Measurements from ENCODE around the gene DNM2. TPM values are rescaled to one million over a fixed set of nuclear protein-coding genes. Genes with fewer than 3 reads are reported as not detected.

DNM2 gene
- total RNA-seq, 1 donor from 2014 or later: 102 TPM

DNA sequence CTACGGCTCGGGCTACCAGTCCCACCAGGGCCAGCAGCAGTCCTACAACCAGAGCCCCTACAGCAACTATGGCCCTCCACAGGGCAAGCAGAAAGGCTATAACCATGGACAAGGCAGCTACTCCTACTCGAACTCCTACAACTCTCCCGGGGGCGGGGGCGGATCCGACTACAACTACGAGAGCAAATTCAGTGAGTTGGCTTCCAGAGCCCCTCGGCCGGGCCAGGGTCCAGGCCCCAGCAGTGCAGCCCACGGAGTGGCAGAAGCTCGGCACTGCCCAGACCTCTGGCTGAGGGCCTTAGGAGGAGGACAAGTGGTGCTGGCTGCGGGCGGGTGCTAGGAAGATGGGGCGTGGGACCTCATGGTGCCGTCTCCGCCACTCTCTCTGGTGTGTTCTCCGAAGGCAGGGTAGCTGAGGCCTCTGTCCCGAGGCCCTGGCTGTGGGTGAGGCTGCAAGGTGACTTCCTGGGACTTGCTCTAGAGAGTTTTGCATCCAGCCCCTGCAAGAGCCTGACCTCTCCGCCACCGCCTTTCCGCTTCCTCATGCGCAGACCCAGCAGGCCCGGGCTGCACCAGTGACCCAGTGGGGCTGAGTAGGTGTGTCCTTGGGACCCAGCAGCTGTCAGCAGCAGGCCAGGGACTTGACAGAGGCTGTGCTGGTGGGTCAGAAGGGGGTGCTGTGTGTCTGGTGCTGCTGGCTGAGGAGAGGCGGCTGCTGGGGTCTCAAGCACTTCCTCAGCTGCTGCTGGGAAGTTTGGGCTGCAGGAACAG lies 30.2 kb upstream of the DNM2 start:
- Histone ChIP-seq H3K36me3 (ENCODE audit: control insufficient read depth, insufficient read depth, low read length) (peaks cover 17% of the 10 kb centered on the region), H3K4me3 (ENCODE audit: low read depth, low read length) (no peak overlapping the region), H3K27me3 (ENCODE audit: control insufficient read depth, insufficient read depth, low read length) (no peaks in the 10 kb centered on the region)
- no peak for TF ChIP-seq CTCF (IDR thresholded peaks at IDR 0.05; ENCODE audit: insufficient read depth, low read length, poor library complexity, severe bottlenecking)
- DNase-seq (ENCODE audit: low read depth): no peak

DNA sequence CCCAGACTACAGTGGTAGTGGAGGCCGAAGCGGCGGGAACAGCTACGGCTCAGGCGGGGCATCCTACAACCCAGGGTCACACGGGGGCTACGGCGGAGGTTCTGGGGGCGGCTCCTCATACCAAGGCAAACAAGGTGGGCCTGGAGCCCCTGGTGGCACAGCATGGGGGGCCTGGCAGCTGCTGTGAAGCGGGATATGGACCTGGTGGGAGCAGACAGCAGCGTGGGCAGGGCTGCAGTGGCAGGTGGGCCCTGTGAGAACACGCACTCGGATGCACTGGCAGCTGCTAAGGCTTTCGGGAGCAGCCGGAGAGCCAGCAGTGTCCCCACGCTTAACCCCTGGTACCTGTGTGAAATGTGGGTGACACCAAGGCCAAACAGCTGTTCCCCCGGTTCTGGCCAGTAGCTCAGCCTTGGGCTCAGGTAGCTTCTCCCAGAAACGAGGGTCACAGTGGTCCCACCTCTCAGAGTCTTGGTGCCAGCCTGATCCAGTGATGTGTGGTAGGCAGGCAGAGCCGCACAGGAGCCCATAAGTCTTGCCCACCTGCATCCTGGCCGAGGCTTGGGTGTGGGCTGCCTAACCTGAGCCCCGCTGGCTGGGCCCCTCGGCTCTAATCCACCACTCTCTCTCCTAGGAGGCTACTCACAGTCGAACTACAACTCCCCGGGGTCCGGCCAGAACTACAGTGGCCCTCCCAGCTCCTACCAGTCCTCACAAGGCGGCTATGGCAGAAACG lies 29.2 kb upstream of the DNM2 start:
- TF ChIP-seq CTCF (IDR thresholded peaks at IDR 0.05; ENCODE audit: insufficient read depth, low read length, poor library complexity, severe bottlenecking): no peak
- Histone ChIP-seq H3K4me3 (ENCODE audit: low read depth, low read length) (no peak overlapping the region), H3K27me3 (ENCODE audit: control insufficient read depth, insufficient read depth, low read length) (no peaks in the 10 kb centered on the region), H3K36me3 (ENCODE audit: control insufficient read depth, insufficient read depth, low read length) (peaks cover 11% of the 10 kb centered on the region)
- DNase-seq (ENCODE audit: low read depth): no peak

GRCh38 chr19:10690341-10690781 lies 27.5 kb upstream of the DNM2 start:
- DNase-seq (ENCODE audit: low read depth): no peak
- Histone ChIP-seq H3K36me3 (ENCODE audit: control insufficient read depth, insufficient read depth, low read length) (peaks cover 10% of the 10 kb centered on the region), H3K4me3 (ENCODE audit: low read depth, low read length) (no peak overlapping the region), H3K27me3 (ENCODE audit: control insufficient read depth, insufficient read depth, low read length) (no peaks in the 10 kb centered on the region)
- TF ChIP-seq CTCF (IDR thresholded peaks at IDR 0.05; ENCODE audit: insufficient read depth, low read length, poor library complexity, severe bottlenecking): no peak

- no peaks in the 10 kb centered on the region for H3K27me3 ChIP-seq (ENCODE audit: control insufficient read depth, insufficient read depth, low read length)
- DNase-seq (ENCODE audit: low read depth): no peak
- no peak for TF ChIP-seq CTCF (IDR thresholded peaks at IDR 0.05; ENCODE audit: insufficient read depth, low read length, poor library complexity, severe bottlenecking)
- H3K4me3 ChIP-seq (ENCODE audit: low read depth, low read length): no peak overlapping the region
- H3K36me3 ChIP-seq (ENCODE audit: control insufficient read depth, insufficient read depth, low read length): peaks cover 10% of the 10 kb centered on the region
Observed at GRCh38 chr19:10691178-10691881, 26.5 kb upstream of the DNM2 start.

GRCh38 chr19:10691883-10692282 lies 26.0 kb upstream of the DNM2 start:
- Histone ChIP-seq H3K4me3 (ENCODE audit: low read depth, low read length) (no peak overlapping the region), H3K27me3 (ENCODE audit: control insufficient read depth, insufficient read depth, low read length) (no peaks in the 10 kb centered on the region), H3K36me3 (ENCODE audit: control insufficient read depth, insufficient read depth, low read length) (peaks cover 10% of the 10 kb centered on the region)
- DNase-seq (ENCODE audit: low read depth): no peak
- TF ChIP-seq CTCF (IDR thresholded peaks at IDR 0.05; ENCODE audit: insufficient read depth, low read length, poor library complexity, severe bottlenecking): no peak

Measured in kidney epithelial cell (primary cell).